Panc1 (cell line): ENCODE results near the gene GFM1. TPM values are rescaled to one million over a fixed set of nuclear protein-coding genes. Genes with fewer than 3 reads are reported as not detected.

Experiments used
- ATAC-seq: fragments of 200-7000 bp; cut with Tn5 transposase; 2 replicates; pipeline ENCODE4 v1.9.1; 2020; ENCODE audit warnings: mild to moderate bottlenecking, moderate library complexity
- BruUV-seq: library from RNA; stranded (reverse); fragments of 400-500 nt; replicated peaks from 2 replicates; lab custom pipeline; 2021; lab: Mats Ljungman, UMichigan
- CTCF ChIA-PET: fragments of 300-600 bp; sonication (Branson Sonifier 250); formaldehyde crosslinking; loops from one replicate; lab custom pipeline; 2022; ENCODE audit warnings: antibody characterized with exemption; lab: Charles Lee
- POLR2A ChIA-PET: fragments of 300-600 bp; sonication (Branson Sonifier 250); formaldehyde crosslinking; loops from one replicate; lab custom pipeline; 2022; ENCODE audit warnings: antibody characterized with exemption; lab: Charles Lee
- DNase-seq: peaks from one replicate; pipeline ENCODE4 v3.0.0-alpha.2; 2010; ENCODE audit warnings: low read depth, low spot score
- H3K27ac ChIP-seq: 2 replicates; pipeline ENCODE4 v1.5.1; 2011; ENCODE audit warnings: mild to moderate bottlenecking, low read length, inconsistent platforms
- H3K27me3 ChIP-seq: fragments of 200-500 bp; sonication (Bioruptor generic); 2 replicates; pipeline ENCODE4 v1.6.0; 2014; ENCODE audit warnings: low read length, inconsistent platforms; ENCODE audit not compliant: control insufficient read depth, insufficient read depth
- H3K36me3 ChIP-seq: fragments of 200-500 bp; sonication (Bioruptor generic); 2 replicates; pipeline ENCODE4 v1.5.1; 2014; ENCODE audit warnings: inconsistent platforms, mild to moderate bottlenecking, low read length, moderate library complexity; ENCODE audit not compliant: control insufficient read depth, insufficient read depth
- H3K4me1 ChIP-seq: 2 replicates; pipeline ENCODE4 v1.5.1; 2011; ENCODE audit warnings: inconsistent platforms, mild to moderate bottlenecking, low read length, moderate library complexity; ENCODE audit not compliant: control insufficient read depth, insufficient read depth
- H3K4me3 ChIP-seq, 2 experiments: 2 replicates each; pipeline ENCODE4 v1.5.1; 2011 to 2012; ENCODE audit warnings: low read depth in 2 of 2, low read length in 2 of 2, mild to moderate bottlenecking in 2 of 2, inconsistent platforms in 1 of 2, moderate library complexity in 1 of 2
- H3K9me3 ChIP-seq: fragments of 200-500 bp; sonication (Bioruptor generic); 2 replicates; pipeline ENCODE4 v1.5.1; 2014; ENCODE audit warnings: low read depth, mild to moderate bottlenecking, inconsistent platforms, low read length, moderate library complexity; ENCODE audit not compliant: control insufficient read depth, insufficient read depth
- POLR2AphosphoS5 ChIP-seq: IDR thresholded peaks from 2 replicates; pipeline ENCODE4 v1.6.1; 2012; ENCODE audit warnings: mild to moderate bottlenecking, low read depth, low read length, moderate library complexity
- SIN3A ChIP-seq: IDR thresholded peaks from 2 replicates; pipeline ENCODE4 v1.6.1; 2012; ENCODE audit warnings: low read depth, mild to moderate bottlenecking, low read length, moderate library complexity, borderline replicate concordance; ENCODE audit not compliant: insufficient read depth
- TCF7L2 ChIP-seq: IDR thresholded peaks from 2 replicates; pipeline ENCODE4 v1.6.1; 2011; ENCODE audit warnings: mild to moderate bottlenecking, low read depth, low read length, inconsistent platforms
- in situ Hi-C: cut with HindIII; loops from 2 replicates; pipeline ENCODE4 v1.10.0; 2016; ENCODE audit warnings: low sequenced_read_pairs, low pct_unique_long_range_greater_than_20kb
- intact Hi-C: fragments of 100-400 bp; cut with micrococcal nuclease; formaldehyde crosslinking; loops from one replicate; pipeline ENCODE4 v1.10.0; 2022; ENCODE audit not compliant: unreplicated experiment
- total RNA-seq: library from RNA; stranded (reverse); gene quantifications from one replicate; pipeline ENCODE4 v1.2.1, GENCODE V29; 2021; ENCODE audit not compliant: unreplicated experiment
- TF ChIP-seq, protein P1 (sequence below): fragments of 450-650 bp; IDR thresholded peaks from 2 replicates; pipeline ENCODE4 v1.5.1; 2017; ENCODE audit warnings: mild to moderate bottlenecking
- TF ChIP-seq, protein P2 (sequence below), 2 experiments: IDR thresholded peaks; 2 replicates each; pipeline ENCODE4 v1.6.1; 2011 to 2012; ENCODE audit warnings: low read depth in 2 of 2, control low read depth in 1 of 2, low read length in 1 of 2, mild to moderate bottlenecking in 1 of 2, moderate library complexity in 1 of 2; ENCODE audit not compliant: insufficient read depth in 1 of 2

The GFM1 gene
- total RNA-seq, 1 experiment from 2014 or later, result 59.3 TPM

DNA sequence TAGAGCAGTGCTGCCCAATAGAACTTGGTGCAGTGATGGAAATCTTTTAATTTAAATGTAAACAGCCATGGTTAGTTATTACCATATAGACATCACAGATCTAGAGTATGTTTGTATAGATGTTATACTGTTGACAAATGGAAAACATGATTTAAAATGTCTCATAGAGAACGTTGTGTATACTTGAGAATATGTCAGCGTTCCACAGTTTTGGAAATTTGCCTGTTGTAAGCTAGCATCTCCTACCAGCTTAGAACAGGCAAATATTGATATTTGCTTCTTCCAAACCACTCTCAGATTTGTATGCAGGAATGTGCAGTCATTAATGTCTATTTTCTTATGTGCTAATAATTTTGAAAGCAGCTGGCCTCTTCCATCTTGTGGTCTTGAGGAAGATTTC lies 36.5 kb downstream of the GFM1 start:
- ATAC-seq (no peak), DNase-seq (no peak)
- BruUV-seq, result no TSS peak
- in situ Hi-C loops (no loop called here), intact Hi-C loops (no loop called here)
- peaks cover 12% of the 10 kb centered on the region; the same call in 1 of the 2 replicates for H3K36me3 ChIP-seq
- CTCF ChIA-PET, result no interaction called here
- H3K9me3 ChIP-seq, result no peaks in the 10 kb centered on the region
- TF ChIP-seq SIN3A (no peak), TCF7L2 (no peak), POLR2AphosphoS5 (no peak)
- TF ChIP-seq, protein P1, sequence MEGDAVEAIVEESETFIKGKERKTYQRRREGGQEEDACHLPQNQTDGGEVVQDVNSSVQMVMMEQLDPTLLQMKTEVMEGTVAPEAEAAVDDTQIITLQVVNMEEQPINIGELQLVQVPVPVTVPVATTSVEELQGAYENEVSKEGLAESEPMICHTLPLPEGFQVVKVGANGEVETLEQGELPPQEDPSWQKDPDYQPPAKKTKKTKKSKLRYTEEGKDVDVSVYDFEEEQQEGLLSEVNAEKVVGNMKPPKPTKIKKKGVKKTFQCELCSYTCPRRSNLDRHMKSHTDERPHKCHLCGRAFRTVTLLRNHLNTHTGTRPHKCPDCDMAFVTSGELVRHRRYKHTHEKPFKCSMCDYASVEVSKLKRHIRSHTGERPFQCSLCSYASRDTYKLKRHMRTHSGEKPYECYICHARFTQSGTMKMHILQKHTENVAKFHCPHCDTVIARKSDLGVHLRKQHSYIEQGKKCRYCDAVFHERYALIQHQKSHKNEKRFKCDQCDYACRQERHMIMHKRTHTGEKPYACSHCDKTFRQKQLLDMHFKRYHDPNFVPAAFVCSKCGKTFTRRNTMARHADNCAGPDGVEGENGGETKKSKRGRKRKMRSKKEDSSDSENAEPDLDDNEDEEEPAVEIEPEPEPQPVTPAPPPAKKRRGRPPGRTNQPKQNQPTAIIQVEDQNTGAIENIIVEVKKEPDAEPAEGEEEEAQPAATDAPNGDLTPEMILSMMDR, result no peak
- TF ChIP-seq, protein P2, sequence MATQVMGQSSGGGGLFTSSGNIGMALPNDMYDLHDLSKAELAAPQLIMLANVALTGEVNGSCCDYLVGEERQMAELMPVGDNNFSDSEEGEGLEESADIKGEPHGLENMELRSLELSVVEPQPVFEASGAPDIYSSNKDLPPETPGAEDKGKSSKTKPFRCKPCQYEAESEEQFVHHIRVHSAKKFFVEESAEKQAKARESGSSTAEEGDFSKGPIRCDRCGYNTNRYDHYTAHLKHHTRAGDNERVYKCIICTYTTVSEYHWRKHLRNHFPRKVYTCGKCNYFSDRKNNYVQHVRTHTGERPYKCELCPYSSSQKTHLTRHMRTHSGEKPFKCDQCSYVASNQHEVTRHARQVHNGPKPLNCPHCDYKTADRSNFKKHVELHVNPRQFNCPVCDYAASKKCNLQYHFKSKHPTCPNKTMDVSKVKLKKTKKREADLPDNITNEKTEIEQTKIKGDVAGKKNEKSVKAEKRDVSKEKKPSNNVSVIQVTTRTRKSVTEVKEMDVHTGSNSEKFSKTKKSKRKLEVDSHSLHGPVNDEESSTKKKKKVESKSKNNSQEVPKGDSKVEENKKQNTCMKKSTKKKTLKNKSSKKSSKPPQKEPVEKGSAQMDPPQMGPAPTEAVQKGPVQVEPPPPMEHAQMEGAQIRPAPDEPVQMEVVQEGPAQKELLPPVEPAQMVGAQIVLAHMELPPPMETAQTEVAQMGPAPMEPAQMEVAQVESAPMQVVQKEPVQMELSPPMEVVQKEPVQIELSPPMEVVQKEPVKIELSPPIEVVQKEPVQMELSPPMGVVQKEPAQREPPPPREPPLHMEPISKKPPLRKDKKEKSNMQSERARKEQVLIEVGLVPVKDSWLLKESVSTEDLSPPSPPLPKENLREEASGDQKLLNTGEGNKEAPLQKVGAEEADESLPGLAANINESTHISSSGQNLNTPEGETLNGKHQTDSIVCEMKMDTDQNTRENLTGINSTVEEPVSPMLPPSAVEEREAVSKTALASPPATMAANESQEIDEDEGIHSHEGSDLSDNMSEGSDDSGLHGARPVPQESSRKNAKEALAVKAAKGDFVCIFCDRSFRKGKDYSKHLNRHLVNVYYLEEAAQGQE (IDR thresholded peaks at IDR 0.05; ENCODE audit: insufficient read depth in 1 of 2, low read depth in 2 of 2, low read length in 1 of 2), result no peak
- H3K4me3 ChIP-seq, result no peak overlapping the region
- no peak overlapping the region for H3K27ac ChIP-seq
- no peaks in the 10 kb centered on the region for H3K27me3 ChIP-seq
- H3K4me1 ChIP-seq, result no peaks in the 10 kb centered on the region
- POLR2A ChIA-PET, result no interaction called here

DNA sequence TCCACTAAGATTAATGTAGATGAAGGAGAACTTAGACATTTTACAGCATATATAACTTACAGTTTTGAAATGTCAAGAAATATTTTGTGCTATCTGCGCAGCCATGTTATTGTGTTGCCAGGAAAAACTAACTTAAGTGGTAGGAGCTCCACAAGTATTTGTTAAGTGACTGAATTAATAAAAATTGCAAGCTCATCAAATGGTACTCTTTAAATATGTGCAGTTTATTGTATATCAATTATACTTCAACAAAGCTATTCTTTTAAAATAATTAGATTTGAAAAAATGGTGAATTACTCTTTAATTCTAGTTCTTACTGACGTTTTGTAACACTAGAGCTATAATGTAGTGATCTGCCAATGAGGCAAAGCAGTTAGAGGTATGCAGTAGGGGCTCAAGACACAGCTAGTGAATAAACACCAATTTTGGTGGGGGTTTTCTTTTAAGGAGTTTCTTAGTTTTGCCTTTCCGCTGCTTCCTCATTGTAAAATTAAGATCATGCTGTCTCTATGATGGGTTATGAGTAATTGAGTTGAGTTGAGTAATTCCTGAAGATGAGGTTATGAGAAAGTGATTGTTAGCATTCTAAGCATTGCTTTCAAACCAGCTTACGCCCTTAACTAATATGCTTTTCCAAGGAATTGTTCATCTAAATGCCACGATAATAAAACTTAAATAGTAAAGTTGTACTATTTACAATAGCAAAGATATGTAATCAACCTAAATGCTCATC lies 39.1 kb downstream of the GFM1 start:
- Histone ChIP-seq H3K36me3 (peaks cover 12% of the 10 kb centered on the region; the same call in 1 of the 2 replicates), H3K9me3 (no peaks in the 10 kb centered on the region), H3K4me3 (no peak overlapping the region), H3K4me1 (no peaks in the 10 kb centered on the region), H3K27me3 (no peaks in the 10 kb centered on the region), H3K27ac (no peak overlapping the region)
- in situ Hi-C loops, result no loop called here
- no peak for DNase-seq
- no TSS peak for BruUV-seq
- ChIA-PET POLR2A (interaction anchor here (0.7 kb wide), 1 partner anchor 136 kb away, joined by 3 read pairs; no protein-coding TSS in a partner anchor), CTCF (no interaction called here)
- no peak for ATAC-seq
- intact Hi-C loops, result no loop called here
- no peak for TF ChIP-seq TCF7L2
- no peak for TF ChIP-seq SIN3A
- TF ChIP-seq, protein P1, result no peak
- TF ChIP-seq, protein P2 (IDR thresholded peaks at IDR 0.05; ENCODE audit: insufficient read depth in 1 of 2, low read depth in 2 of 2, low read length in 1 of 2), result no peak
- TF ChIP-seq POLR2AphosphoS5, result no peak
